ENCODE data around the gene APBA1.
"Not testable (repeated sequence)": the region's sequence is repeated elsewhere in the genome, so short reads cannot be mapped to it uniquely, and the experiment has no call there.

The APBA1 gene

GRCh38 chr9:69443178-69443577 is 229.0 kb downstream of the APBA1 start:
- no peak overlapping the region for H3K4me3 ChIP-seq (ENCODE audit: low read length)
- TF ChIP-seq ZNF274 (IDR thresholded peaks at IDR 0.05; ENCODE audit: low read depth, low read length): no peak

DNA sequence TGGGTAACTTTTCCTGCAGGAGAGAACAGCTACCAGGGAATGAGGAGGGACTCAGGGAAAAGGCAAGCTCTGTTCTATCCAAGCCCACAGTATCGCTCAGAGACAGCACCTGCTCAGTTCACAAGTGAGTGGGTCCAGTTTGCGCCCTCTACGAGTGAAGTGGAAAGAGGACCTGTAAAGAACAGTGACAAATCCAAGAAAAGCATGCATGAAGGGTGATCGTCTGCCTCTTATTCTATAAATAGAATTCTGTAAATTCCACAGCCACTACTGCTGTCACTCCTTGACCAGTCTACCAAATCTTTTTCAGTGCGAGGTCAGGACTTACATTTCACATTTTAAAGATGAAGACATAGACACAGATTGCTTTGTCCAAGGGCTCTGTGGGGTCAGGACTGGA is 229.7 kb downstream of the APBA1 start:
- no peak overlapping the region for H3K4me3 ChIP-seq (ENCODE audit: low read length)
- no peak for TF ChIP-seq ZNF274 (IDR thresholded peaks at IDR 0.05; ENCODE audit: low read depth, low read length)

DNA sequence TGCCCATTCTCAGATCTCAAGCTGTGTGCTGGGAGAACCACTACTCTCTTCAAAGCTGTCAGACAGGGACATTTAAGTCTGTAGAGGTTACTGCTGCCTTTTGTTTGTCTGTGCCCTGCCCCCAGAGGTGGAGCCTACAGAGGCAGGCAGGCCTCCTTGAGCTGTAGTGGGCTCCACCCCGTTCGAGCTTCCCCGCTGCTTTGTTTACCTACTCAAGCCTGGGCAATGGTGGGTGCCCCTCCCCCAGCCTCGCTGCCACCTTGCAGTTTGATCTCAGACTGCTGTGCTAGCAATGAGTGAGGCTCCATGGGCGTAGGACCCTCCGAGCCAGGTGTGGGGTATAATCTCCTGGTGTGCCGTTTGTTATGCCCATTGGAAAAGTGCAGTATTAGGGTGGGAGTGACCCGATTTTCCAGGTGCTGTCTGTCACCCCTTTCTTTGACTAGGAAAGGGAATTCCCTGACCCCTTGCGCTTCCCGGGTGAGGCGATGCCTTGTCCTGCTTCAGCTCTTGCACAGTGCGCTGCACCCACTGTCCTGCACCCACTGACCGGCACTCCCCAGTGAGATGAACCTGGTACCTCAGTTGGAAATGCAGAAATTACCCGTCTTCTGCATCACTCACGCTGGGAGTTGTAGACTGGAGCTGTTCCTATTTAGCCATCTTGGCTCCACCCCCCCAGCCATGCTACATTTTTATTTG is 231.8 kb downstream of the APBA1 start:
- not testable (repeated sequence) for H3K4me3 ChIP-seq (ENCODE audit: low read length)

- H3K4me3 ChIP-seq (ENCODE audit: low read length): not testable (repeated sequence)
Measured at GRCh38 chr9:69439654-69440053, 232.5 kb downstream of the APBA1 start.

- no peak overlapping the region for H3K4me3 ChIP-seq (ENCODE audit: low read length)
- no peak for TF ChIP-seq ZNF274 (IDR thresholded peaks at IDR 0.05; ENCODE audit: low read depth, low read length)
Measured at GRCh38 chr9:69433968-69434367, 238.2 kb downstream of the APBA1 start.

DNA sequence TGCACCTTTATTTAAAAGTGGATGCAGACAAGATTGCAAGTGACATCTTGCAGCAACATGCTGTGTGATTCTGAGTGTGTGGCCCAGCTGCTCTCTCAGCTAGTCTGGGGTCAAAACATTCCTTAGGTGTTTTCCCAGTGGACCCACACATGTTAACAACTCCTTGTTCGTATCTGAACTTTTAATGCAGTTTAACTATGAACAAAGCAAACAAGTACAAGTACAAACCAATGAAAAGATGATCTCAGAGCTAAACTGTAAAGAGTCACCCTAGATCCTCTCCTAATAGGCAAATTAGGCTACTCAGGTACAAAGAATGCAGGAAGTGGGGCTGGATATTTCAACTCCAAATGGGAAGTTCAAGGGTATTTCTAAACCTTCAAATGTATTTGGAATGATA is 238.8 kb downstream of the APBA1 start:
- TF ChIP-seq ZNF274 (IDR thresholded peaks at IDR 0.05; ENCODE audit: low read depth, low read length): no peak

DNA sequence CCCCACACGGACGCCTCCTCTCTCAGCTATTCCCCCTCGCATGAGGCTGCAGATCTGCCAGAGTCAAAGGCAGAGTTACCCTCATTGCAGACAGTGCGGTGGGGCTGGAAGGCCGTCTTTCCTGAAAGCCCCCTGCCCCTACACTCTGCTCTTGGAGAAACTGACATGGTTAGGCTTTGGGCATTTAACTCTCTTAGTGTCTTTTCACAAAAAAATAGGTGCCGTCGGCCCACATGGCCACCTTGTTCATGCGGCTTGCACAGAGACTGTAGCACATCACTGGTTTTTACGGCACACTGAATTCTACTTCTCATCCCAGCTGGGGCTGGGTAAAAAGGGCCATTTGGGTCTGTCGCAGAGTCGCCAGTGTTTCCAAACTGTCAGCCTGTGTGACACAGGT is 239.5 kb downstream of the APBA1 start:
- TF ChIP-seq ZNF274 (IDR thresholded peaks at IDR 0.05; ENCODE audit: low read depth, low read length): no peak

More for the DNA sequence above, 238.8 kb downstream of the APBA1 start:
- no peak overlapping the region for H3K4me3 ChIP-seq (ENCODE audit: low read length)

GRCh38 chr9:69431777-69432176 is 240.4 kb downstream of the APBA1 start:
- H3K4me3 ChIP-seq (ENCODE audit: low read length): no peak overlapping the region
- TF ChIP-seq ZNF274 (IDR thresholded peaks at IDR 0.05; ENCODE audit: low read depth, low read length): no peak

More for the DNA sequence above, 239.5 kb downstream of the APBA1 start:
- H3K4me3 ChIP-seq (ENCODE audit: low read length): no peak overlapping the region

GRCh38 chr9:69431203-69431602 is 241.0 kb downstream of the APBA1 start:
- TF ChIP-seq ZNF274 (IDR thresholded peaks at IDR 0.05; ENCODE audit: low read depth, low read length): no peak
- no peak overlapping the region for H3K4me3 ChIP-seq (ENCODE audit: low read length)

- TF ChIP-seq ZNF274 (IDR thresholded peaks at IDR 0.05; ENCODE audit: low read depth, low read length): no peak
Measured at GRCh38 chr9:69430206-69430605, 242.0 kb downstream of the APBA1 start.

DNA sequence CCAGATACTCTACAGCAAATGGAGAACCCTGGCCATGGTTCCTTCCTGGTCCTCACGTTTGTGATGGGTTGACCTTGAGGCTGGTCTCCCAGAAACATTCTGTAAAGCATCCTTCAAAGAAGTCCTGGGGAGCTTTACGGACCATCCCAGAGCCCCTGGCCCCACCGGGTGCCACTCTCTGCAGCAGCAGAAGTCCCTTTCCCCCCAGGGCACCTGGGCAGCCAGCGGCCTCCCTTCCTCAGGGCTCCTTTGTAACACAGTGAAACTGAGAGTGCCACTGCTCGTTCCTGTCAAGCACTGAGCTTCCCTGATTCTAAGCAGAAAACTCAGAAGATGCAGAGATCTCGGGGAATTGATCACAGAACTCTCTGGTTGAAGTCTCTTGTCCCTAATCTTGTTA is 242.9 kb downstream of the APBA1 start:
- no peak for TF ChIP-seq ZNF274 (IDR thresholded peaks at IDR 0.05; ENCODE audit: low read depth, low read length)
- H3K4me3 ChIP-seq (ENCODE audit: low read length): no peak overlapping the region

More at GRCh38 chr9:69430206-69430605, 242.0 kb downstream of the APBA1 start:
- H3K4me3 ChIP-seq (ENCODE audit: low read length): no peak overlapping the region

- H3K4me3 ChIP-seq (ENCODE audit: low read length): no peak overlapping the region
- no peak for TF ChIP-seq ZNF274 (IDR thresholded peaks at IDR 0.05; ENCODE audit: low read depth, low read length)
Measured at GRCh38 chr9:69428017-69428785, 244.0 kb downstream of the APBA1 start.

DNA sequence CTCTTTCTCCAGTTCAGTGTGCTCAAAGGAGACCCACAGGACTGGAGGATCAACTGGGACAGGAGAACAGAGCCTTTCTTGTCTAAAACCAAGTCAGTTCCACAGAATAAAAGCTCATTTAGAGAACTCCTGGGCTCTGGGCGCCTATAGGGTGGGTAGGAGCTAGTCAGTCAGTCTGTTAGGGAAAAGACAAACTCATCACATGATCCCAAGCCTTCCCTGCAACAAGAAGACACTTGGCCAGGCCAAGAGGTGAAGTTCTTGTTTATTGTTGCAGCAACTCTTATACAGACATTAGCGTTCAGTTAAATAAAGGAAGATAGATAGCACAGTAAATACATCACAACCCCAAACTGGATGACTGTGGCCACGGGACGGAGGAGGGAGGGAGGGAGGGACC is 244.9 kb downstream of the APBA1 start:
- TF ChIP-seq ZNF274 (IDR thresholded peaks at IDR 0.05; ENCODE audit: low read depth, low read length): no peak
- H3K4me3 ChIP-seq (ENCODE audit: low read length): no peak overlapping the region

GRCh38 chr9:69425136-69425801 is 246.9 kb downstream of the APBA1 start:
- no peak overlapping the region for H3K4me3 ChIP-seq (ENCODE audit: low read length)
- TF ChIP-seq ZNF274 (IDR thresholded peaks at IDR 0.05; ENCODE audit: low read depth, low read length): no peak

All from GM08714 (cell line).